NCI-H2081 (cell line): ENCODE measurements around the gene COL6A5.
A peak's percentile ranks its signal among the peaks of the same experiment; 100 is the strongest.
"Not testable (repeated sequence)": the region's sequence is repeated elsewhere in the genome, so short reads cannot be mapped to it uniquely, and the experiment has no call there.

Source experiments
- DNase-seq, 2 experiments: peaks; one replicate each; lab custom pipeline; 2025; lab: John Stamatoyannopoulos, UW

The COL6A5 gene, protein sequence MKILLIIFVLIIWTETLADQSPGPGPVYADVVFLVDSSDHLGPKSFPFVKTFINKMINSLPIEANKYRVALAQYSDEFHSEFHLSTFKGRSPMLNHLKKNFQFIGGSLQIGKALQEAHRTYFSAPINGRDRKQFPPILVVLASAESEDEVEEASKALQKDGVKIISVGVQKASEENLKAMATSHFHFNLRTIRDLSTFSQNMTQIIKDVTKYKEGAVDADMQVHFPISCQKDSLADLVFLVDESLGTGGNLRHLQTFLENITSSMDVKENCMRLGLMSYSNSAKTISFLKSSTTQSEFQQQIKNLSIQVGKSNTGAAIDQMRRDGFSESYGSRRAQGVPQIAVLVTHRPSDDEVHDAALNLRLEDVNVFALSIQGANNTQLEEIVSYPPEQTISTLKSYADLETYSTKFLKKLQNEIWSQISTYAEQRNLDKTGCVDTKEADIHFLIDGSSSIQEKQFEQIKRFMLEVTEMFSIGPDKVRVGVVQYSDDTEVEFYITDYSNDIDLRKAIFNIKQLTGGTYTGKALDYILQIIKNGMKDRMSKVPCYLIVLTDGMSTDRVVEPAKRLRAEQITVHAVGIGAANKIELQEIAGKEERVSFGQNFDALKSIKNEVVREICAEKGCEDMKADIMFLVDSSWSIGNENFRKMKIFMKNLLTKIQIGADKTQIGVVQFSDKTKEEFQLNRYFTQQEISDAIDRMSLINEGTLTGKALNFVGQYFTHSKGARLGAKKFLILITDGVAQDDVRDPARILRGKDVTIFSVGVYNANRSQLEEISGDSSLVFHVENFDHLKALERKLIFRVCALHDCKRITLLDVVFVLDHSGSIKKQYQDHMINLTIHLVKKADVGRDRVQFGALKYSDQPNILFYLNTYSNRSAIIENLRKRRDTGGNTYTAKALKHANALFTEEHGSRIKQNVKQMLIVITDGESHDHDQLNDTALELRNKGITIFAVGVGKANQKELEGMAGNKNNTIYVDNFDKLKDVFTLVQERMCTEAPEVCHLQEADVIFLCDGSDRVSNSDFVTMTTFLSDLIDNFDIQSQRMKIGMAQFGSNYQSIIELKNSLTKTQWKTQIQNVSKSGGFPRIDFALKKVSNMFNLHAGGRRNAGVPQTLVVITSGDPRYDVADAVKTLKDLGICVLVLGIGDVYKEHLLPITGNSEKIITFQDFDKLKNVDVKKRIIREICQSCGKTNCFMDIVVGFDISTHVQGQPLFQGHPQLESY (N-terminal part only)

DNA sequence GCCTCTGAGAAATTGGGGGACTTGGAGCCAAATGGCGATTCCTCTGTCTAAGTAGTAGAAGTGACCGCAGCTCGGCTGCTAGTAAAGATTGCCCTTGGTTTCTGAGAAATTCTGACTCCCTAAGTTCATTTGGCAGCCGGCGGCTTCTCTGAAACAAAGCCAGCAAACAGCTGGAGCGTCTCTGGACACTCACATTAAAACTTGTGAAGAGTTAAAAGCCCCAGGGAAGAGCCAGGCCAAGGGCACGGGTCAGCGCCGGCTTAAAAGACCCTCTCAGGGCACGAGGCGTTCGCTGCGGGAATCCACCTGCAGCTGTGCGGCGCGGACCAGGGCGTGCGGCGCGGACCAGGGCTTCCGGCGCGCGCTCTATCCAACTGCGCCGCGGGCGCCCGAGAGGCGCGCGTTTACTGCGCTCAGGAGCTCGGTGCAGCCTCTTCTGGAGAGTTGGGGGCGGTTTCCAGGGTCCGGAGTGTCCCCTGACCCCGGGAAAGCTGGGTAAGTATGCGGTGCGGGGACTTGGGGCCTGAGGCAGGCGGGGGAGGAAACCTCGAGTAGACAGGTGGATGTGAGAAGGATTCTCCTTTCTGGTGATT lies at the start of gene COL6A5:
TSS of gene COL6A5 (plus strand) at position 186 of the 593 bp plus-strand sequence. CDS start 27,967 bp downstream, outside the sequence.
- no peak for DNase-seq

GRCh38 chr3:130299531-130299930 lies 45.9 kb upstream of the COL6A5 start:
- DNase-seq: no peak

- DNase-seq: no peak
Measured at GRCh38 chr3:130300888-130301287, 44.6 kb upstream of the COL6A5 start.

GRCh38 chr3:130310109-130310508 lies 35.4 kb upstream of the COL6A5 start:
- DNase-seq: no peak

- DNase-seq: no peak
Measured at GRCh38 chr3:130312374-130312773, 33.1 kb upstream of the COL6A5 start.

DNA sequence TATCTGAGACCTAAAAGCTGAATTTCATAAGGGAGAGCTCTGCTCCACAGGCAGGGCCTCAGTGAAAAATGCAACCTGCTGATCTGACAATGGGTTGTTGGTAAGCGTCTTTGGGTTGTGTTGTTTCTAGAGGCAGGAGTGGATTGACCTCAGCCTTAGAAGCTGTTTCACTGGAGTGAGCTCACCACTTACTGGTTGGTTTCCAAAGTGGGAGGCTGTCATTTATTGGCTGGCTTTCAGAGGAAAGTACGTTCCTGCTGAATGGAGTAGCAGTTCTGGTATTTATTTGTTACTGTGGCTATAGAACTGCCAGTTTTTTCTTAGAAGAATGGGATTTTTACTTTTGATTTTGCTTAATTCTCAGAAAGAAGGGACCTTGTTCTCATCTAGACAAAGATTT lies 29.3 kb upstream of the COL6A5 start:
- no peak for DNase-seq

GRCh38 chr3:130323503-130323902 lies 22.0 kb upstream of the COL6A5 start:
- DNase-seq: no peak

GRCh38 chr3:130340766-130341165 lies 4.7 kb upstream of the COL6A5 start:
- DNase-seq: no peak

DNA sequence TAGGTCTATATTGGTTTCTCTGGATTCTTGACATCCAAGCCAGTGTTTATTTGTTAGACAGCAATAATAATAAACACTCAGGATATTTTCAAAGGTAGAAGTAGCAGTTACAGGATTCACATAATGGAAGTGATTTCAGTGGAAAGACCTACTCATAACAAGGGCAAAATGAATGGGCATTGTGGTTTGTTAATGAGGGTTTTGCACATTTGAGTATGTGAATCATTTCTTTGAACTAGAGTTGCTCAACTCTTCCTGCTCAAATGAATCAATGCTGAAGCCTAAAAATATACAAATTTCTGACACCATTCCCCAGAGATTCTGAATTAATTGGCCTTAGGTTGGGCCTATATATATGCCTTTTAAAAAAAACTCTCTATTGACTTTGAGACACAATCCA lies 4.1 kb upstream of the COL6A5 start:
- no peak for DNase-seq

GRCh38 chr3:130341882-130342281 lies 3.6 kb upstream of the COL6A5 start:
- no peak for DNase-seq

- DNase-seq: no peak
Measured at GRCh38 chr3:130342821-130343661, 2.4 kb upstream of the COL6A5 start.

DNA sequence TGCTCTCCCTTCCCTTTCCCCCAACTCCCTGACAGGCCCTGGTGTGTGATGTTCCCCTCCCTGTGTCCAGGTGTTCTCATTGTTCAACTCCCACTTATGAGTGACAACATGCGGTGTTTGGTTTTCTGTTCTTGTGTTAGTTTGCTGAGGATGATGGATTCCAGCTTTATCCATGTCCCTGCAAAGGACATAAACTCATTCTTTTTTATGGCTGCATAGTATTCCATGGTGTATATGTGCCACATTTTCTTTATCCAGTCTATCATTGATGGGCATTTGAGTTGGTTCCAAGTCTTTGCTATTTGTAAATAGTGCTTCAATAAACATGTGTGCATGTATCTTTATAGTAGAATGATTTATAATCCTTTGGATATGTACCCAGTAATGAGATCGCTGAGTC lies 2.8 kb downstream of the COL6A5 start:
- DNase-seq: not testable (repeated sequence)

DNA sequence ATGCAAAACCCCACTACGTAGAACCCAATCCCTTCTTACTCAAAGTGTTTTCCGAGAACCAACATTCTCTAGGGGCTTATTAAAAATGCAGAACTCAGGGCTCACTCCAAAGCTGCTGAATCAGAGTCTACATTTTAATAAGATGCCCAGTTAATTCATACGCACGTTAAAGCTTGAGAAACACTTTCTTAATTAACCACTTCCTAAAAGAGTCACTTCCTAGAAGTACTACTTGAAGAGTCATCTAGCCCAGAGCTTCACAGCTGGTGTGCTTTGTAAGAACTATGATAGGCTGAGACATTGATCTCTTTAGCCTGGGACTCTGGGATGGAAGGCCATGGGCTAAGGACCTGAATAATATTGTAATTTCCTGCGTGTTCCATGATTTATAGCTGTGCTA lies 9.0 kb downstream of the COL6A5 start:
- no peak for DNase-seq

GRCh38 chr3:130374033-130374432 lies 28.6 kb downstream of the COL6A5 start:
- DNase-seq: peak in 1 of 2 experiments; percentile 27

DNA sequence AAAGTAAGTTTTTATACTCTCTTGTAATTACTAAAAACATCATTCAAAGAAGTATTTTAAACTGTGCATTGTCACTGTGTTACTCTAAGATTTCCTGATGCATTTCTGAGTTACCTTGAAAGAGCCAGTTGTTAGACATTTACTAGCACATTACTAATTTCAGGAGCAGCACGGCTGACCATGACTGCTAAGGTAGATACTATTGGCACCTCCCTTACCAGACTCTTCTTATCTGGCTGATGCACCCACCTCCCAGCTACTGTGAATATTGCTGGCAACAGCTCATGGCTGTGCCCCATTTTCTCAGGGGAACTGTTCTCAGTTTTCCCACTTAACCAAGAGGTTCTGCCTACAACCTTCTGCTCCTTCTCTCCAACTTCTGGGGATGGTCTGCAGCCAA lies 29.4 kb downstream of the COL6A5 start:
- DNase-seq: no peak

DNA sequence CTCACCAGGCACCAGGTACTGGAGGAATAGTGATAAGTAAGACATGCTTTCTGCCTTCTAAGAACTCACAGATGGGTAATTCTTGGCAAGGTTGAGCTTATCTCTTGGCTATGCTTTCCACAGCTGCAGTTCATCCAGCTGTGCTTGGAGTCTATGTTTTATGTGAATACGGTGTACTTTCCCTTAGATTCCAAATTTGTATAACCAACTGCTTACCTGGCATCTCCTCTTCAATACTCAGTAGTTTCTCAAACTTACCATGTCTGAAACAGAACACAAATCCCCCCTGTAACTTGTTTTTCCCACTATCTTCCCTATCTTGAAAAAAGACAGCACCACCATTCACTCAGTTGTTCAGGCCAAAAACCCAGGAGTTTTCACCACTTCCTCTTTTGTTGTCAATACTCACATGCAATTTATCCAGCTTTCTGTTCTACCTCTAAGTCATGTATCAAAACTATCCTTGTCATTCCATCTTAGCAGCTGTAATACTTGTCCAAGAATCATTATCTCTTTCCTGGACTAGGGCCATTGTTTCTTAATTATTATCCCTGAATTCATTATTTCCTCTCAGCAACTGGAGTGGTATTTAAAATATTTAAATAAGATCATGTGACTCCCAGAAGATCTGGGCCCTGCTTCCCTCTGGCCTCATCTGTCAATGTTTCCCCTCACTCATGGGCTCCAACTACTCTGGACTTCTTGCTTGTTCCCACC lies 32.6 kb downstream of the COL6A5 start:
- DNase-seq: no peak

- DNase-seq: no peak
Measured at GRCh38 chr3:130378677-130379191, 33.3 kb downstream of the COL6A5 start.

GRCh38 chr3:130379274-130379673 lies 33.8 kb downstream of the COL6A5 start:
- DNase-seq: no peak

- no peak for DNase-seq
Measured at GRCh38 chr3:130380398-130380797, 34.9 kb downstream of the COL6A5 start.

GRCh38 chr3:130383424-130383823 lies 38.0 kb downstream of the COL6A5 start:
- no peak for DNase-seq
